WI38 (cell line): ENCODE measurements around the gene ERGIC1.
"Not testable (repeated sequence)": the region's sequence is repeated elsewhere in the genome, so short reads cannot be mapped to it uniquely, and the experiment has no call there.

ENCODE experiments used
- H3K4me3 ChIP-seq: 2 replicates; pipeline ENCODE4 v1.5.1; 2011; ENCODE audit warnings: low read depth, mild to moderate bottlenecking, control low read depth, low read length
- TF ChIP-seq, protein P1 (sequence below): IDR thresholded peaks from 2 replicates; pipeline ENCODE4 v1.5.1; 2012; ENCODE audit warnings: low read depth, mild to moderate bottlenecking, control low read depth, low read length

Gene ERGIC1, protein sequence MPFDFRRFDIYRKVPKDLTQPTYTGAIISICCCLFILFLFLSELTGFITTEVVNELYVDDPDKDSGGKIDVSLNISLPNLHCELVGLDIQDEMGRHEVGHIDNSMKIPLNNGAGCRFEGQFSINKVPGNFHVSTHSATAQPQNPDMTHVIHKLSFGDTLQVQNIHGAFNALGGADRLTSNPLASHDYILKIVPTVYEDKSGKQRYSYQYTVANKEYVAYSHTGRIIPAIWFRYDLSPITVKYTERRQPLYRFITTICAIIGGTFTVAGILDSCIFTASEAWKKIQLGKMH

DNA sequence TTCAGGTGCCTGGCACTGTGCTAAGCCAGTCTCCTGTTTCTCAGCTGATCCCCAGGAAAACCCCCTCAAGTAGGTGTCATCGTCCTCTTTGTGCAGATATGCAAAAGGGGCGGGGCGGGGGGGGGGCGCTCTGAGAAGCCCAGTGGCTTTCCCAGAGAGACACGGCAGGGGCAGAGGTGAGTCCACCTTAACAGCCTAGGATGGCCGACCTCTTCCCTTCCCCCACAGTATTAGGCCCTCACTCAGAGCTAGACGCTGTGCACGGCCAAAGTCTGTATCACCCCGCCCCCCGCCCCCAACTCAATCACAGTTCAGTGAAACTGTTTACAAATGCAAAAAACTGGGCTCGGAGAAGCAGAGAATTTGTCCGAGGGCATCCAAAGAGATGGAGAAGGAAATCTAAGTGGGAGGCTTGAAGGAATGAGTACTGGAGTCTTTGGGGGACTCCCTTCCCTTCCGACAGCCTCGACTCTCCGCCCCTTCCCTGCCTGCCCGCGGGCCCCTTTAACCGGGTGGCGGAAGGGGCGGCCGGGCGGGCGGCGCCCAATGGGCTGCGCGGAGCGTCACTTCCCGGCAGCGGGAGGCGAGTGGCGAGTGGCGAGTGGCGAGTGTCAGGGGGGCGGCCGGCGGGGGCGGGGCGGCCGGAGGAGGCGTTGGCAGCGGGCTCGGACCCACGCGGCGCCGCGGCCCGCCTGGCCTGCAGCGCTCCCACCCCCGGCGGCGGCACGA lies at the start of gene ERGIC1:
ERGIC1 (plus strand) TSS at position 566 of the 729 bp plus-strand sequence; CDS start at position 729, 163 bp downstream.
- TF ChIP-seq, protein P1, sequence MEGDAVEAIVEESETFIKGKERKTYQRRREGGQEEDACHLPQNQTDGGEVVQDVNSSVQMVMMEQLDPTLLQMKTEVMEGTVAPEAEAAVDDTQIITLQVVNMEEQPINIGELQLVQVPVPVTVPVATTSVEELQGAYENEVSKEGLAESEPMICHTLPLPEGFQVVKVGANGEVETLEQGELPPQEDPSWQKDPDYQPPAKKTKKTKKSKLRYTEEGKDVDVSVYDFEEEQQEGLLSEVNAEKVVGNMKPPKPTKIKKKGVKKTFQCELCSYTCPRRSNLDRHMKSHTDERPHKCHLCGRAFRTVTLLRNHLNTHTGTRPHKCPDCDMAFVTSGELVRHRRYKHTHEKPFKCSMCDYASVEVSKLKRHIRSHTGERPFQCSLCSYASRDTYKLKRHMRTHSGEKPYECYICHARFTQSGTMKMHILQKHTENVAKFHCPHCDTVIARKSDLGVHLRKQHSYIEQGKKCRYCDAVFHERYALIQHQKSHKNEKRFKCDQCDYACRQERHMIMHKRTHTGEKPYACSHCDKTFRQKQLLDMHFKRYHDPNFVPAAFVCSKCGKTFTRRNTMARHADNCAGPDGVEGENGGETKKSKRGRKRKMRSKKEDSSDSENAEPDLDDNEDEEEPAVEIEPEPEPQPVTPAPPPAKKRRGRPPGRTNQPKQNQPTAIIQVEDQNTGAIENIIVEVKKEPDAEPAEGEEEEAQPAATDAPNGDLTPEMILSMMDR: no peak
- H3K4me3 ChIP-seq: peak within 1 kb of the TSS; percentile 90

DNA sequence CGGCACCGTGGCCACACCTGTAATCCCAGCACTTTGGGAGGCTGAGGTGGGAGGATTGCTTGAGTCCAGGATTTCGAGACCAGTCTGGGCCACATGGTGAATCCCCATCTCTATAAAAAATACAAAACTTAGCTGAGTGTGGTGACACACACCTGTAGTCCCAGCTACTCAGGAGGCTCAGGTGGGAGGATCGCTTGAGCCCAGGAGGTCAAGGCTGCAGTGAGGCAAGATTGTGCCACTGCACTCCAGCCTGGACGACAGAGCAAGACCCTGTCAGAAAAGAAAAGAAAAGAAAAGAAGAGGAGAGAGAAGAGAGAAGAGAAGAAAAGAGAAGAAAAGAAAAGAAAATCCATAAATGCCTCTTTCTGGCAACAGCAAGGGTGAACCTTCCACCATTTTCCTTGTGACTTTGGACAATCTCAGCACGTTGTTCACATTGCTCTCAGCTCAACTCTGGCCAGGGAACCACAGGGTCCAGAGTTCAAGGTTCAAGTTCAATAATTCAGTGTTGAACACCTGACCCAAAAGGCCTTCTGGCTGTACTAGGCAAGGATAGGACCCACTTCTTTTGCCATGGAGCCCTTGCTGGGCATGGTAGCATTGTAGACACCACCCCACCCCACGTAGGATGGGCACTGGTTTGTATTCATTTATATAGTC lies 48.5 kb upstream of the ERGIC1 start:
- TF ChIP-seq, protein P1: no peak
- no peak overlapping the region for H3K4me3 ChIP-seq

DNA sequence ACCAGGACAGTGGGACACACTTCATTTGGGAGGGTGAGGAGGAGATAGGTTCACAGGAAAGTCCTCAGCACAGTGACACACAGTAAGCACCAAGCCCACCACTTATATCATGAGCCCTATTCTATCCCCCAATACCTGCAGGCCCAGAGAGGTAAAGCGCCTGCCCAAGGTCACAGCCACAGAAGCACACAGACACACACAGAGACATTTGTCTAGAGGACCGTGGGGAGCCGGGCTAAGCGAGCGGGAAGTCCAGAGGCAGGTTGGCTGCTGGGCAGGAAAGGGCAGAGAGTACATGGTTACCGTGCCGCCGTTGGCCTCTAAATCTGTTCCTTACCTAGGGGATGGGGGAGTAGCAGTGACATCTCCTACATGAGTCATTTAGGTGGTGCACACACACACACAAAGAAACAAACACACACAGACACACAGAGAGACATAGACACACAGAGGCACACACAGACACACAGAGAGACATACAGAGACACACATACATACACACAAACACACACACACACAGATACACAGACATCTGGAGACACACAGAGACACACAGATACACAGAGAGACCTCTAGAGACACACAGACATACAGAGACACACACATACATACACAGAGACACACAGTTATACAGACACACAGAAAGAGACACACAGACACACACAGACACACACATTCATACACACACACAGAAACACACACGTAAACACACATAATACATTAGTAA lies 47.2 kb upstream of the ERGIC1 start:
- H3K4me3 ChIP-seq: no peak overlapping the region
- TF ChIP-seq, protein P1: no peak

DNA sequence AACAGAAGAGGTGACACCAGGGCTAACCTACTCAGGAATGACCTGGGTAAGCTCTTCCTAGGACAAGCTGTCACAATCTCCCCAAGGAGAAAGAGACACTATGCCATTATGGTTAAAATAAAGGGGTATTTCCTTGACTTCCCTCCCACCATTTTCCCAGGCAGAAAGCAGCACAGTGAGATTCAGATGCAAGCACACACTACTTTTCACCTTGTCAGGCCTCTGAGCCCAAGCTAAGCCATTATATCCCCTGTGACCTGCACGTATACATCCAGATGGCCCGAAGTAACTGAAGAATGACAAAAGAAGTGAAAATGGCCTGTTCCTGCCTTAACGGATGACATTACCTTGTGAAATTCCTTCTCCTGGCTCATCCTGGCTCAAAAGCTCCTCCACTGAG lies 46.5 kb upstream of the ERGIC1 start:
- H3K4me3 ChIP-seq: not testable (repeated sequence)

DNA sequence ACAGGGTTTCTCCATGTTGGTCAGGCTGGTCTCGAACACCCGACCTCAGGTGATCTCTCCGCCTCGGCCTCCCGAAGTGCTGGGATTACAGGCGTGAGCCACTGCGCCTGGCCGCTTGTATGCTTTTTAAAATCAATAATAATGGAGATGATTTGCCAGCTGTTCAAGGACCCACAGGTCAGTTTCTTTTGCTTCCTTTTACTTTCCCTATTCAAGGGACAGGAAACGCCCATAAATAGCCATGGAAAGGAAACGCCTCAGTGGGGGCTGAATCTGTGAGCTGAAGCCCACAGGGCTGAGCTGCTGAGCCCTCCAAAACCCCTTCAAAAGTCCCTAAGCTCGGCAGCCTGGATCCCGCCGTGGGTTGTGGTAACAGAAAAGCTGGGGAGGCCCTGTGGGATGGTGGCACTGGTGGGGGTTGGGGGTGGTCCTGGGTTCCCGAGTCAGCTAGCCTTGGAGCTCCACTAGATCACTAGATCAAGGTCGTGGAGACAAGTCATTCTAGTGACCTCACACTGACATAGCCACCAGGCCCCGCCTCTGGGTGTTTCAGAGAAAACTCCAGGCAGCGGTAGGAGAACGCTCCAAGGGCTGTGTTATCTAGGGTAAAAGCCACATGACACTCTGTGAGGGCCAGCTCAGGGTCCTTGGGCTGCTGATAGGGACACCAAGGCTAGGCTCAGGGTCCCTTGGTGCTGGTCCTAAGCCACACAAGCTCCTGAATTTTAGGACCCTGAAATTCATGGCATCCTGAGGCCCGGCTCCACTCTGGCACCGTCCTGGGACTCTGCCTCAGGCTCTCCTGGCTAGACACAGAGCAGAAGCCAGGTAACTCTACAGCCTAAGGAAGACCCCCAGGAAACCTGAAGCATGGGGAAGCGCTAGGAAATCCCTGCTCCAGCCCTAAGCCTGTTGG lies 45.0 kb upstream of the ERGIC1 start:
- TF ChIP-seq, protein P1: no peak
- no peak overlapping the region for H3K4me3 ChIP-seq

DNA sequence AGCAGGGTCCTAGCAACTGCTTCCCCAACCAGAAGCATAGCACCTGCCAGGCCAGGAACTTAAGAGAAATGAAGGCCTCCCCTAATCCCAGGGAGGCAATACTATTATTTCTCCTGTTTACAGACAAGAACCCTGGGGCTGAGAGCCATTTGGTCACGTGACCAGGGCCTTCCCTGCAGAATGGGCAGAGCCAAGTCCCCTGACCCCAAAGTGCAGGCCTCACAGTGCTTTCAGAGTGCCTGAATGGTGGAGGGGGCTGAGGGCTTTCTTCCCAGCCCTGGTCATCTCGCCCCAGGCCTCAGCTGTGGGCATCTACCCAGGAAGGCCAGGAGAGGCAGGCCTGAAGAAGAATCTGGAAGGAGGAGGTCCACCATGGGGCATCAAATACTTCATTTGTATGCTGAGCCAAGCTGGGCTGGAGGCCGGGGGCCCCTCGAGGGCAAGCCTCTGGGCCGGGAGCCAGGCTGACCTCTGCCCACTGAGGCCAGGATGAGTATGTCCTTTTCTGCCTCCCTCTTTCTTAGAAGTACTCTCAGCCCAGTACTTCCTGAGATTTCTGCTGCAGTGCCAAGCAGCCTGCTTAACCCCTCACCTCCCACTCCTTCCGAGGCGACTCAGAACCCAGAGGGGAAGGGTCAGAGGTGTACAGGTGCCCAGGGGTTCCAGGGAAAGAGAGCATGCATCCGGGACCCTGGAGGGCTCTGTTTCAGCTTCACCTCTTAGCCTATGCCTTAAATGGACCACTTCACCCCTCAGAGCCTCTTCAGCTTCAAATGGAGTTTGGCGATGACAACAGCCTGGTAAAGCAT lies 44.2 kb upstream of the ERGIC1 start:
- no peak overlapping the region for H3K4me3 ChIP-seq
- TF ChIP-seq, protein P1: no peak
